Astrocyte (in vitro differentiated cells and primary cell): ENCODE data around the gene HAUS8.

ENCODE experiments used
- CTCF ChIP-seq: IDR thresholded peaks from 2 replicates; pipeline ENCODE4 v1.5.1; 2011; ENCODE audit warnings: low read depth, mild to moderate bottlenecking, inconsistent platforms, low read length, moderate library complexity; ENCODE audit not compliant: insufficient read depth
- EZH2 ChIP-seq: IDR thresholded peaks from 2 replicates; pipeline ENCODE4 v1.6.1; 2012; ENCODE audit warnings: mild to moderate bottlenecking, low read length, inconsistent platforms; ENCODE audit not compliant: insufficient read depth

- TF ChIP-seq CTCF, result no peak
- TF ChIP-seq EZH2, result no peak
Observed at GRCh38 chr19:17090583-17090982, 15.3 kb upstream of the HAUS8 start.
